ENCODE measurements around the gene NFIA.

The NFIA gene

GRCh38 chr1:61082311-61083012 is at the start of gene NFIA (continued):
- TF ChIP-seq, protein P1, sequence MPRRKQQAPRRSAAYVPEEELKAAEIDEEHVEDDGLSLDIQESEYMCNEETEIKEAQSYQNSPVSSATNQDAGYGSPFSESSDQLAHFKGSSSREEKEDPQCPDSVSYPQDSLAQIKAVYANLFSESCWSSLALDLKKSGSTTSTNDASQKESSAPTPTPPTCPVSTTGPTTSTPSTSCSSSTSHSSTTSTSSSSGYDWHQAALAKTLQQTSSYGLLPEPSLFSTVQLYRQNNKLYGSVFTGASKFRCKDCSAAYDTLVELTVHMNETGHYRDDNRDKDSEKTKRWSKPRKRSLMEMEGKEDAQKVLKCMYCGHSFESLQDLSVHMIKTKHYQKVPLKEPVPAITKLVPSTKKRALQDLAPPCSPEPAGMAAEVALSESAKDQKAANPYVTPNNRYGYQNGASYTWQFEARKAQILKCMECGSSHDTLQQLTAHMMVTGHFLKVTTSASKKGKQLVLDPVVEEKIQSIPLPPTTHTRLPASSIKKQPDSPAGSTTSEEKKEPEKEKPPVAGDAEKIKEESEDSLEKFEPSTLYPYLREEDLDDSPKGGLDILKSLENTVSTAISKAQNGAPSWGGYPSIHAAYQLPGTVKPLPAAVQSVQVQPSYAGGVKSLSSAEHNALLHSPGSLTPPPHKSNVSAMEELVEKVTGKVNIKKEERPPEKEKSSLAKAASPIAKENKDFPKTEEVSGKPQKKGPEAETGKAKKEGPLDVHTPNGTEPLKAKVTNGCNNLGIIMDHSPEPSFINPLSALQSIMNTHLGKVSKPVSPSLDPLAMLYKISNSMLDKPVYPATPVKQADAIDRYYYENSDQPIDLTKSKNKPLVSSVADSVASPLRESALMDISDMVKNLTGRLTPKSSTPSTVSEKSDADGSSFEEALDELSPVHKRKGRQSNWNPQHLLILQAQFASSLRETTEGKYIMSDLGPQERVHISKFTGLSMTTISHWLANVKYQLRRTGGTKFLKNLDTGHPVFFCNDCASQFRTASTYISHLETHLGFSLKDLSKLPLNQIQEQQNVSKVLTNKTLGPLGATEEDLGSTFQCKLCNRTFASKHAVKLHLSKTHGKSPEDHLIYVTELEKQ (tag by site-specific recombination; IDR thresholded peaks at IDR 0.05; ENCODE audit: borderline replicate concordance) = no peak
- no peak for TF ChIP-seq ZNF707 (tag by site-specific recombination; IDR thresholded peaks at IDR 0.05)
- peak; percentile 63; the same call in 1 of the 2 replicates for TF ChIP-seq ZSCAN4 (tag by site-specific recombination; IDR thresholded peaks at IDR 0.05)
- no peak for TF ChIP-seq HOXC10 (CRISPR knock-in tag; IDR thresholded peaks at IDR 0.05)
- TF ChIP-seq, protein P2, sequence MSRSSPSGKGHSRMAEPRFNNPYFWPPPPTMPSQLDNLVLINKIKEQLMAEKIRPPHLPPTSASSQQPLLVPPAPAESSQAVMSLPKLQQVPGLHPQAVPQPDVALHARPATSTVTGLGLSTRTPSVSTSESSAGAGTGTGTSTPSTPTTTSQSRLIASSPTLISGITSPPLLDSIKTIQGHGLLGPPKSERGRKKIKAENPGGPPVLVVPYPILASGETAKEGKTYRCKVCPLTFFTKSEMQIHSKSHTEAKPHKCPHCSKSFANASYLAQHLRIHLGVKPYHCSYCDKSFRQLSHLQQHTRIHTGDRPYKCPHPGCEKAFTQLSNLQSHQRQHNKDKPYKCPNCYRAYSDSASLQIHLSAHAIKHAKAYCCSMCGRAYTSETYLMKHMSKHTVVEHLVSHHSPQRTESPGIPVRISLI (tag by site-specific recombination; IDR thresholded peaks at IDR 0.05) = no peak
- no peak for TF ChIP-seq ZNF791 (tag by site-specific recombination; IDR thresholded peaks at IDR 0.05)
- TF ChIP-seq ZNF843 (tag by site-specific recombination; IDR thresholded peaks at IDR 0.05) = peak; percentile 57; the same call in 1 of the 2 replicates
- TF ChIP-seq SCRT1 (tag by site-specific recombination; IDR thresholded peaks at IDR 0.05; ENCODE audit: borderline replicate concordance) = no peak
- TF ChIP-seq ZNF175 (tag by site-specific recombination; IDR thresholded peaks at IDR 0.05) = no peak
- no peak for TF ChIP-seq HOXA7 (CRISPR knock-in tag; IDR thresholded peaks at IDR 0.05; ENCODE audit: borderline replicate concordance)
- TF ChIP-seq ZNF629 (tag by site-specific recombination; IDR thresholded peaks at IDR 0.05) = peak; percentile 29; the same call in 1 of the 2 replicates
- TF ChIP-seq ZNF626 (tag by site-specific recombination; IDR thresholded peaks at IDR 0.05) = no peak
- TF ChIP-seq ZNF24 (tag by site-specific recombination; IDR thresholded peaks at IDR 0.05) = 0 out of 2 replicates have a peak, but pooled peaks have one; percentile 43
- peak; percentile 85; the same call in 1 of the 2 replicates for TF ChIP-seq ZNF792 (tag by site-specific recombination; IDR thresholded peaks at IDR 0.05)
- no peak for TF ChIP-seq ZBTB21 (tag by site-specific recombination; IDR thresholded peaks at IDR 0.05)
- TF ChIP-seq ZBTB8A (tag by site-specific recombination; IDR thresholded peaks at IDR 0.05) = peak; percentile 73
- TF ChIP-seq SP3 (tag by site-specific recombination; IDR thresholded peaks at IDR 0.05) = no peak
- TF ChIP-seq ZNF18 (tag by site-specific recombination; IDR thresholded peaks at IDR 0.05) = peak; percentile 49; the same call in 1 of the 2 replicates
- TF ChIP-seq ZNF777 (tag by site-specific recombination; IDR thresholded peaks at IDR 0.05; ENCODE audit: borderline replicate concordance) = no peak
- TF ChIP-seq ZNF157 (tag by site-specific recombination; IDR thresholded peaks at IDR 0.05) = no peak
- no peak for TF ChIP-seq ZNF654 (tag by site-specific recombination; IDR thresholded peaks at IDR 0.05; ENCODE audit: low read depth)
- peak; percentile 88 for TF ChIP-seq ZSCAN30 (tag by site-specific recombination; IDR thresholded peaks at IDR 0.05)
- no peak for TF ChIP-seq ZNF548 (tag by site-specific recombination; IDR thresholded peaks at IDR 0.05)
- no peak for TF ChIP-seq OSR2 (tag by site-specific recombination; IDR thresholded peaks at IDR 0.05)
- TF ChIP-seq, protein P3, sequence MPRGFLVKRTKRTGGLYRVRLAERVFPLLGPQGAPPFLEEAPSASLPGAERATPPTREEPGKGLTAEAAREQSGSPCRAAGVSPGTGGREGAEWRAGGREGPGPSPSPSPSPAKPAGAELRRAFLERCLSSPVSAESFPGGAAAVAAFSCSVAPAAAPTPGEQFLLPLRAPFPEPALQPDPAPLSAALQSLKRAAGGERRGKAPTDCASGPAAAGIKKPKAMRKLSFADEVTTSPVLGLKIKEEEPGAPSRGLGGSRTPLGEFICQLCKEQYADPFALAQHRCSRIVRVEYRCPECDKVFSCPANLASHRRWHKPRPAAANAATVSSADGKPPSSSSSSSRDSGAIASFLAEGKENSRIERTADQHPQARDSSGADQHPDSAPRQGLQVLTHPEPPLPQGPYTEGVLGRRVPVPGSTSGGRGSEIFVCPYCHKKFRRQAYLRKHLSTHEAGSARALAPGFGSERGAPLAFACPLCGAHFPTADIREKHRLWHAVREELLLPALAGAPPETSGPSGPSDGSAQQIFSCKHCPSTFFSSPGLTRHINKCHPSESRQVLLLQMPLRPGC (tag by site-specific recombination; IDR thresholded peaks at IDR 0.05) = 0 out of 2 replicates have a peak, but pooled peaks have one; percentile 52
- TF ChIP-seq, protein P4, sequence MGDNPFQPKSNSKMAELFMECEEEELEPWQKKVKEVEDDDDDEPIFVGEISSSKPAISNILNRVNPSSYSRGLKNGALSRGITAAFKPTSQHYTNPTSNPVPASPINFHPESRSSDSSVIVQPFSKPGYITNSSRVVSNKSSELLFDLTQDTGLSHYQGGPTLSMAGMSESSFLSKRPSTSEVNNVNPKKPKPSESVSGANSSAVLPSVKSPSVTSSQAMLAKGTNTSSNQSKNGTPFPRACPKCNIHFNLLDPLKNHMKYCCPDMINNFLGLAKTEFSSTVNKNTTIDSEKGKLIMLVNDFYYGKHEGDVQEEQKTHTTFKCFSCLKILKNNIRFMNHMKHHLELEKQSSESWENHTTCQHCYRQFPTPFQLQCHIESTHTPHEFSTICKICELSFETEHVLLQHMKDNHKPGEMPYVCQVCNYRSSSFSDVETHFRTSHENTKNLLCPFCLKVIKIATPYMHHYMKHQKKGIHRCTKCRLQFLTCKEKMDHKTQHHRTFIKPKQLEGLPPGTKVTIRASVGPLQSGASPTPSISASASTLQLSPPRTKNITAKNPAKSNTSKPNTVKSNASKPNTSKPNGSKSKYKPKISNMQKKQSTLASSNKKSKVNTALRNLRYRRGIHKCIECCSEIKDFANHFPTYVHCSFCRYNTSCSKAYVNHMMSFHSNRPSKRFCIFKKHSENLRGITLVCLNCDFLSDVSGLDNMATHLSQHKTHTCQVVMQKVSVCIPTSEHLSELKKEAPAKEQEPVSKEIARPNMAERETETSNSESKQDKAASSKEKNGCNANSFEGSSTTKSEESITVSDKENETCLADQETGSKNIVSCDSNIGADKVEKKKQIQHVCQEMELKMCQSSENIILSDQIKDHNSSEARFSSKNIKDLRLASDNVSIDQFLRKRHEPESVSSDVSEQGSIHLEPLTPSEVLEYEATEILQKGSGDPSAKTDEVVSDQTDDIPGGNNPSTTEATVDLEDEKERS (tag by site-specific recombination; IDR thresholded peaks at IDR 0.05) = no peak
- TF ChIP-seq ZBTB6 (tag by site-specific recombination; IDR thresholded peaks at IDR 0.05) = peak; percentile 90

Data from HEK293 (cell line).